KMS-11 (cell line): Measurements from ENCODE around the gene CT45A5.
A peak's percentile ranks its signal among the peaks of the same experiment; 100 is the strongest.
"Not testable (repeated sequence)": the region's sequence is repeated elsewhere in the genome, so short reads cannot be mapped to it uniquely, and the experiment has no call there.

ENCODE experiments used
- H2AFZ ChIP-seq: fragments of 200-600 bp; sonication (generic); 2 replicates; pipeline ENCODE4 v1.6.1; 2016; ENCODE audit warnings: antibody characterized with exemption, mixed run types, low read depth
- H3K27ac ChIP-seq: fragments of 200-600 bp; sonication (generic); 2 replicates; pipeline ENCODE4 v1.6.1; 2016; ENCODE audit warnings: mild to moderate bottlenecking, mixed run types
- H3K27me3 ChIP-seq: fragments of 200-600 bp; sonication (generic); 2 replicates; pipeline ENCODE4 v1.6.1; 2017; ENCODE audit warnings: mild to moderate bottlenecking, low read depth, mixed run types, moderate library complexity; ENCODE audit not compliant: insufficient read depth
- H3K36me3 ChIP-seq: fragments of 200-600 bp; sonication (generic); 2 replicates; pipeline ENCODE4 v1.6.1; 2017; ENCODE audit warnings: mild to moderate bottlenecking, mixed run types; ENCODE audit not compliant: insufficient read depth
- H3K4me1 ChIP-seq: fragments of 200-600 bp; sonication (generic); 2 replicates; pipeline ENCODE4 v1.6.1; 2016; ENCODE audit warnings: mild to moderate bottlenecking, low read depth, mixed run types; ENCODE audit not compliant: poor library complexity, severe bottlenecking
- H3K4me2 ChIP-seq: fragments of 200-600 bp; sonication (generic); 2 replicates; pipeline ENCODE4 v1.7.0; 2016; ENCODE audit warnings: mild to moderate bottlenecking, mixed run types
- H3K4me3 ChIP-seq: fragments of 200-600 bp; sonication (generic); IDR thresholded peaks from 2 replicates; pipeline ENCODE4 v1.6.1; 2017; ENCODE audit warnings: low read depth, low read length, mixed read lengths; ENCODE audit not compliant: insufficient read depth
- H3K79me2 ChIP-seq: fragments of 200-600 bp; sonication (generic); 2 replicates; pipeline ENCODE4 v1.6.1; 2016; ENCODE audit warnings: low read depth, mixed run types; ENCODE audit not compliant: insufficient read depth
- H3K9ac ChIP-seq: fragments of 200-600 bp; sonication (generic); 2 replicates; pipeline ENCODE4 v1.6.1; 2016; ENCODE audit warnings: mild to moderate bottlenecking, mixed run types
- H4K20me1 ChIP-seq: fragments of 200-600 bp; sonication (generic); 2 replicates; pipeline ENCODE4 v1.6.1; 2016; ENCODE audit warnings: mild to moderate bottlenecking, mixed run types; ENCODE audit not compliant: insufficient read depth
- TF ChIP-seq, protein P1 (sequence below): fragments of 200-600 bp; sonication (generic); conservative IDR thresholded peaks from 2 replicates; pipeline ENCODE4 v1.6.1; 2017; ENCODE audit warnings: low read depth, mild to moderate bottlenecking, antibody characterized with exemption, low read length, moderate library complexity, mixed read lengths

CT45A5 gene

GRCh38 chrX:135785403-135785802 lies at the start of gene CT45A5:
Gene CT45A5, minus strand, starts transcription at chrX:135785503. Its CDS starts 3,774 bp downstream, at chrX:135781729.
- H3K27me3 ChIP-seq, H3K79me2 ChIP-seq, H3K4me1 ChIP-seq, H3K9ac ChIP-seq, H3K27ac ChIP-seq, H3K4me2 ChIP-seq, H3K4me3 ChIP-seq, H4K20me1 ChIP-seq, H3K36me3 ChIP-seq, H2AFZ ChIP-seq: not testable (repeated sequence)

- H3K27ac ChIP-seq, H3K27me3 ChIP-seq, H4K20me1 ChIP-seq, H3K4me1 ChIP-seq, H3K79me2 ChIP-seq, H3K9ac ChIP-seq, H2AFZ ChIP-seq, H3K4me2 ChIP-seq, H3K36me3 ChIP-seq, H3K4me3 ChIP-seq: not testable (repeated sequence)
Observed at GRCh38 chrX:135819912-135820311, 34.6 kb upstream of the CT45A5 start, which contains the start of gene CT45A2. Gene CT45A2, minus strand, starts transcription at chrX:135820012. Its CDS starts 3,747 bp downstream, at chrX:135816265.

- H3K27ac ChIP-seq, H3K4me3 ChIP-seq, H3K4me1 ChIP-seq, H3K9ac ChIP-seq, H3K36me3 ChIP-seq, H3K79me2 ChIP-seq, H4K20me1 ChIP-seq, H3K27me3 ChIP-seq, H2AFZ ChIP-seq, H3K4me2 ChIP-seq: not testable (repeated sequence)
Observed at GRCh38 chrX:135802687-135803086, 17.4 kb upstream of the CT45A5 start, which contains the start of gene CT45A6. Gene CT45A6, minus strand, starts transcription at chrX:135802787. Its CDS starts 3,794 bp downstream, at chrX:135798993.

GRCh38 chrX:135768091-135768490 lies 17.2 kb downstream of the CT45A5 start, which contains the start of gene CT45A3:
Gene CT45A3, minus strand, starts transcription at chrX:135768191. Its CDS starts 3,747 bp downstream, at chrX:135764444.
- not testable (repeated sequence) for H4K20me1 ChIP-seq, H3K4me3 ChIP-seq, H3K36me3 ChIP-seq, H3K79me2 ChIP-seq, H3K9ac ChIP-seq, H2AFZ ChIP-seq, H3K27me3 ChIP-seq, H3K27ac ChIP-seq, H3K4me2 ChIP-seq, H3K4me1 ChIP-seq

- not testable (repeated sequence) for H3K27ac ChIP-seq, H3K27me3 ChIP-seq, H3K9ac ChIP-seq
Observed at GRCh38 chrX:135744739-135745138, 40.6 kb downstream of the CT45A5 start.

DNA sequence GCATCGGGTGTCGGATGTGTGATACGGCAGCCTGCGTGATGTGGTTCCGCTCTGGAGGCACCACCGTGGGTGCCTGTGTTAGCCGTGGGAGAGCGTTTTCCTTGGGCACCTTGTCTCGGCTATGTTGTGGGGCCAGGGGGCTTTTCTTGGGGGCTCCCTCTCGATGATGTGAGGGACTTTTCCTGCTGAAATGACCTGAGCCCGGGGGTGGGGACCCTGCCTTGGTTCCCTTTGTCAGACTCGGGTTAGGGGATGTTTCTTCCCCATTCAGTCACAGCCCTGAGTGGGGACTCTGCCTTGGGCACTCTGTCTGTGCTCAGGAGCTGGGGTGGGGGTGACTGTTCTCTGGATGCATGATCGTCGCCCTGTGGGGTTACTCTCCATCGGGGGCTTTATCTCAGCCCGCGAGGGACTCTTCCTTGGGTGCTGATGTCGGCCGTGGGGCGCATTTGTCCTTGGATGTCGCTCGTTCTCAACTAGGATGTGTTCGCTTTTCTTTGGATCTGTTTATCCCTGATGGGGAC lies 44.0 kb downstream of the CT45A5 start:
- H3K4me1 ChIP-seq, result no peaks in the 10 kb centered on the region
- peak overlapping the region; percentile 29 for H3K4me2 ChIP-seq
- H3K79me2 ChIP-seq, result no peaks in the 10 kb centered on the region
- TF ChIP-seq, protein P1, sequence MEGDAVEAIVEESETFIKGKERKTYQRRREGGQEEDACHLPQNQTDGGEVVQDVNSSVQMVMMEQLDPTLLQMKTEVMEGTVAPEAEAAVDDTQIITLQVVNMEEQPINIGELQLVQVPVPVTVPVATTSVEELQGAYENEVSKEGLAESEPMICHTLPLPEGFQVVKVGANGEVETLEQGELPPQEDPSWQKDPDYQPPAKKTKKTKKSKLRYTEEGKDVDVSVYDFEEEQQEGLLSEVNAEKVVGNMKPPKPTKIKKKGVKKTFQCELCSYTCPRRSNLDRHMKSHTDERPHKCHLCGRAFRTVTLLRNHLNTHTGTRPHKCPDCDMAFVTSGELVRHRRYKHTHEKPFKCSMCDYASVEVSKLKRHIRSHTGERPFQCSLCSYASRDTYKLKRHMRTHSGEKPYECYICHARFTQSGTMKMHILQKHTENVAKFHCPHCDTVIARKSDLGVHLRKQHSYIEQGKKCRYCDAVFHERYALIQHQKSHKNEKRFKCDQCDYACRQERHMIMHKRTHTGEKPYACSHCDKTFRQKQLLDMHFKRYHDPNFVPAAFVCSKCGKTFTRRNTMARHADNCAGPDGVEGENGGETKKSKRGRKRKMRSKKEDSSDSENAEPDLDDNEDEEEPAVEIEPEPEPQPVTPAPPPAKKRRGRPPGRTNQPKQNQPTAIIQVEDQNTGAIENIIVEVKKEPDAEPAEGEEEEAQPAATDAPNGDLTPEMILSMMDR, result no peak
- H3K36me3 ChIP-seq, result no peaks in the 10 kb centered on the region
- H3K9ac ChIP-seq, result peak overlapping the region; percentile 66; the same call in 1 of the 2 replicates
- H4K20me1 ChIP-seq, result no peaks in the 10 kb centered on the region
- H3K27ac ChIP-seq, result peak overlapping the region; percentile 43; the same call in 1 of the 2 replicates
- H3K27me3 ChIP-seq, result no peaks in the 10 kb centered on the region
- H2AFZ ChIP-seq, result peak overlapping the region; percentile 59; the same call in 1 of the 2 replicates
- H3K4me3 ChIP-seq, result no peak overlapping the region

More at GRCh38 chrX:135744739-135745138, 40.6 kb downstream of the CT45A5 start:
- H3K4me3 ChIP-seq, H4K20me1 ChIP-seq, H3K36me3 ChIP-seq, H3K79me2 ChIP-seq, H3K4me2 ChIP-seq, H3K4me1 ChIP-seq, H2AFZ ChIP-seq: not testable (repeated sequence)
